ENCODE data around the gene ZMAT2.
"Not testable (repeated sequence)": the region's sequence is repeated elsewhere in the genome, so short reads cannot be mapped to it uniquely, and the experiment has no call there.

Gene ZMAT2

GRCh38 chr5:140700177-140701144, at the start of gene ZMAT2:
Gene ZMAT2 (plus strand): TSS chr5:140700447. CDS start chr5:140700461, 14 bp downstream.
- no peaks in the 10 kb centered on the region for H3K9me3 ChIP-seq (ENCODE audit: control insufficient read depth, low read length)
- peaks cover 80% of the 10 kb centered on the region for H3K36me3 ChIP-seq (ENCODE audit: control insufficient read depth, insufficient read depth, low read length, severe bottlenecking)
- H3K27me3 ChIP-seq (replicated peaks; ENCODE audit: control insufficient read depth, insufficient read depth, low read length) = no peaks in the 10 kb centered on the region
- peak within 1 kb of the TSS; percentile 98 for H3K4me3 ChIP-seq (ENCODE audit: low read length)
- peaks cover 16% of the 10 kb centered on the region for H3K4me1 ChIP-seq (ENCODE audit: control insufficient read depth, insufficient read depth, low read length)
- peak; percentile 99 for DNase-seq (ENCODE audit: low read depth)
- peak within 1 kb of the TSS; percentile 96 for H3K9ac ChIP-seq (ENCODE audit: low read length)

GRCh38 chr5:140658870-140659269, 41.4 kb upstream of the ZMAT2 start:
- no peaks in the 10 kb centered on the region for H3K4me1 ChIP-seq (ENCODE audit: control insufficient read depth, insufficient read depth, low read length)
- no peak for DNase-seq (ENCODE audit: low read depth)
- H3K27me3 ChIP-seq (replicated peaks; ENCODE audit: control insufficient read depth, insufficient read depth, low read length) = no peaks in the 10 kb centered on the region
- H3K9me3 ChIP-seq (ENCODE audit: control insufficient read depth, low read length) = no peaks in the 10 kb centered on the region
- H3K4me3 ChIP-seq (ENCODE audit: low read length) = no peak overlapping the region
- no peak overlapping the region for H3K9ac ChIP-seq (ENCODE audit: low read length)
- peaks cover 87% of the 10 kb centered on the region for H3K36me3 ChIP-seq (ENCODE audit: control insufficient read depth, insufficient read depth, low read length, severe bottlenecking)

- not testable (repeated sequence) for H3K4me1 ChIP-seq (ENCODE audit: control insufficient read depth, insufficient read depth, low read length); H3K9me3 ChIP-seq (ENCODE audit: control insufficient read depth, low read length); H3K27me3 ChIP-seq (replicated peaks; ENCODE audit: control insufficient read depth, insufficient read depth, low read length); H3K9ac ChIP-seq (ENCODE audit: low read length); DNase-seq (ENCODE audit: low read depth); H3K4me3 ChIP-seq (ENCODE audit: low read length)
- peaks cover 72% of the 10 kb centered on the region for H3K36me3 ChIP-seq (ENCODE audit: control insufficient read depth, insufficient read depth, low read length, severe bottlenecking)
These were observed 39.9 kb upstream of the ZMAT2 start for GRCh38 chr5:140660371-140660770.

- peaks cover 60% of the 10 kb centered on the region for H3K36me3 ChIP-seq (ENCODE audit: control insufficient read depth, insufficient read depth, low read length, severe bottlenecking)
- peaks cover 10% of the 10 kb centered on the region for H3K4me1 ChIP-seq (ENCODE audit: control insufficient read depth, insufficient read depth, low read length)
- no peaks in the 10 kb centered on the region for H3K9me3 ChIP-seq (ENCODE audit: control insufficient read depth, low read length)
- DNase-seq (ENCODE audit: low read depth) = no peak
- peak overlapping the region; percentile 93 for H3K9ac ChIP-seq (ENCODE audit: low read length)
- peak overlapping the region; percentile 92 for H3K4me3 ChIP-seq (ENCODE audit: low read length)
- H3K27me3 ChIP-seq (replicated peaks; ENCODE audit: control insufficient read depth, insufficient read depth, low read length) = no peaks in the 10 kb centered on the region
These were observed 36.3 kb upstream of the ZMAT2 start for GRCh38 chr5:140664030-140664358.

GRCh38 chr5:140664359-140665119, 35.7 kb upstream of the ZMAT2 start, which contains the start of gene WDR55:
Gene WDR55 (plus strand): TSS chr5:140664904. CDS start chr5:140664913, 9 bp downstream.
- no peaks in the 10 kb centered on the region for H3K27me3 ChIP-seq (replicated peaks; ENCODE audit: control insufficient read depth, insufficient read depth, low read length)
- DNase-seq (ENCODE audit: low read depth) = peak; percentile 98
- no peaks in the 10 kb centered on the region for H3K9me3 ChIP-seq (ENCODE audit: control insufficient read depth, low read length)
- peak within 1 kb of the TSS; percentile 92 for H3K4me3 ChIP-seq (ENCODE audit: low read length)
- peaks cover 10% of the 10 kb centered on the region for H3K4me1 ChIP-seq (ENCODE audit: control insufficient read depth, insufficient read depth, low read length)
- peak within 1 kb of the TSS; percentile 93 for H3K9ac ChIP-seq (ENCODE audit: low read length)
- H3K36me3 ChIP-seq (ENCODE audit: control insufficient read depth, insufficient read depth, low read length, severe bottlenecking) = peaks cover 60% of the 10 kb centered on the region

GRCh38 chr5:140671035-140671434, 29.2 kb upstream of the ZMAT2 start:
- H3K36me3 ChIP-seq (ENCODE audit: control insufficient read depth, insufficient read depth, low read length, severe bottlenecking) = peaks cover 67% of the 10 kb centered on the region
- not testable (repeated sequence) for H3K27me3 ChIP-seq (replicated peaks; ENCODE audit: control insufficient read depth, insufficient read depth, low read length); H3K4me3 ChIP-seq (ENCODE audit: low read length); DNase-seq (ENCODE audit: low read depth); H3K4me1 ChIP-seq (ENCODE audit: control insufficient read depth, insufficient read depth, low read length); H3K9ac ChIP-seq (ENCODE audit: low read length); H3K9me3 ChIP-seq (ENCODE audit: control insufficient read depth, low read length)

GRCh38 chr5:140671472-140672125, 28.6 kb upstream of the ZMAT2 start:
- peaks cover 73% of the 10 kb centered on the region for H3K36me3 ChIP-seq (ENCODE audit: control insufficient read depth, insufficient read depth, low read length, severe bottlenecking)
- no peak overlapping the region for H3K4me3 ChIP-seq (ENCODE audit: low read length)
- no peaks in the 10 kb centered on the region for H3K9me3 ChIP-seq (ENCODE audit: control insufficient read depth, low read length)
- no peaks in the 10 kb centered on the region for H3K27me3 ChIP-seq (replicated peaks; ENCODE audit: control insufficient read depth, insufficient read depth, low read length)
- peaks cover 1% of the 10 kb centered on the region for H3K4me1 ChIP-seq (ENCODE audit: control insufficient read depth, insufficient read depth, low read length)
- DNase-seq (ENCODE audit: low read depth) = no peak
- no peak overlapping the region for H3K9ac ChIP-seq (ENCODE audit: low read length)

- Histone ChIP-seq H3K27me3 (replicated peaks; ENCODE audit: control insufficient read depth, insufficient read depth, low read length) (no peaks in the 10 kb centered on the region), H3K36me3 (ENCODE audit: control insufficient read depth, insufficient read depth, low read length, severe bottlenecking) (peaks cover 77% of the 10 kb centered on the region), H3K9ac (ENCODE audit: low read length) (no peak overlapping the region), H3K4me1 (ENCODE audit: control insufficient read depth, insufficient read depth, low read length) (no peaks in the 10 kb centered on the region), H3K4me3 (ENCODE audit: low read length) (peak overlapping the region; percentile 31), H3K9me3 (ENCODE audit: control insufficient read depth, low read length) (no peaks in the 10 kb centered on the region)
- peak; percentile 37 for DNase-seq (ENCODE audit: low read depth)
These were observed 27.6 kb upstream of the ZMAT2 start for GRCh38 chr5:140672455-140673186.

GRCh38 chr5:140673187-140673976, 26.9 kb upstream of the ZMAT2 start, which contains the start of gene DND1:
Gene DND1 (minus strand): TSS chr5:140673576. CDS start chr5:140673542, 34 bp downstream.
- Histone ChIP-seq H3K4me1 (ENCODE audit: control insufficient read depth, insufficient read depth, low read length) (no peaks in the 10 kb centered on the region), H3K9me3 (ENCODE audit: control insufficient read depth, low read length) (no peaks in the 10 kb centered on the region), H3K4me3 (ENCODE audit: low read length) (peak within 1 kb of the TSS; percentile 31), H3K27me3 (replicated peaks; ENCODE audit: control insufficient read depth, insufficient read depth, low read length) (no peaks in the 10 kb centered on the region), H3K9ac (ENCODE audit: low read length) (no peak within 1 kb of the TSS), H3K36me3 (ENCODE audit: control insufficient read depth, insufficient read depth, low read length, severe bottlenecking) (peaks cover 77% of the 10 kb centered on the region)
- DNase-seq (ENCODE audit: low read depth) = no peak

GRCh38 chr5:140674211-140674610, 26.0 kb upstream of the ZMAT2 start:
- H3K36me3 ChIP-seq (ENCODE audit: control insufficient read depth, insufficient read depth, low read length, severe bottlenecking) = peaks cover 74% of the 10 kb centered on the region
- no peaks in the 10 kb centered on the region for H3K9me3 ChIP-seq (ENCODE audit: control insufficient read depth, low read length)
- H3K4me3 ChIP-seq (ENCODE audit: low read length) = no peak overlapping the region
- no peaks in the 10 kb centered on the region for H3K4me1 ChIP-seq (ENCODE audit: control insufficient read depth, insufficient read depth, low read length)
- H3K9ac ChIP-seq (ENCODE audit: low read length) = no peak overlapping the region
- no peaks in the 10 kb centered on the region for H3K27me3 ChIP-seq (replicated peaks; ENCODE audit: control insufficient read depth, insufficient read depth, low read length)
- DNase-seq (ENCODE audit: low read depth) = no peak
